GM12878 (cell line): ENCODE data around the gene UEVLD. TPM values are rescaled to one million over a fixed set of nuclear protein-coding genes. Genes with fewer than 3 reads are reported as not detected.

Experiments
- ATAC-seq: fragments of 200-7000 bp; cut with Tn5 transposase; 3 replicates; pipeline ENCODE4 v1.9.1; 2020; ENCODE audit warnings: mild to moderate bottlenecking, moderate library complexity
- BruUV-seq: library from RNA; stranded (reverse); fragments of 400-500 nt; replicated peaks from 2 replicates; lab custom pipeline; 2021; lab: Mats Ljungman, UMichigan
- CTCF ChIA-PET: fragments of 300-600 bp; sonication (Branson Sonifier 250); formaldehyde crosslinking; extraction: SDS; loops from one replicate; lab custom pipeline; 2021; ENCODE audit warnings: inconsistent platforms; lab: Yijun Ruan, JAX
- POLR2A ChIA-PET: fragments of 350-600 bp; formaldehyde crosslinking; extraction: SDS; loops from one replicate; lab custom pipeline; 2021; ENCODE audit warnings: inconsistent platforms; lab: Charles Lee
- RAD21 ChIA-PET: fragments of 300-600 bp; sonication (Branson Sonifier 250); formaldehyde crosslinking; loops from one replicate; lab custom pipeline; 2023; ENCODE audit warnings: antibody characterized with exemption; ENCODE audit not compliant: unreplicated experiment; lab: Charles Lee
- SMC1A ChIA-PET: fragments of 300-600 bp; sonication (Branson Sonifier 250); formaldehyde crosslinking; loops from one replicate; lab custom pipeline; 2023; ENCODE audit not compliant: unreplicated experiment, uncharacterized antibody; lab: Charles Lee
- DNase-seq: peaks from one replicate; pipeline ENCODE4 v3.0.0-alpha.2; 2011; ENCODE audit warnings: low read depth, low spot score
- FAIRE-seq: peaks from 3 replicates; lab custom pipeline; 2011; peaks lifted over from hg19 to GRCh38; lab: Jason Lieb, UNC
- H2AFZ ChIP-seq: 2 replicates; pipeline ENCODE4 v1.6.0; 2011; ENCODE audit warnings: low read depth, low read length, control low read depth; ENCODE audit not compliant: control insufficient read depth
- H3K27ac ChIP-seq: 2 replicates; pipeline ENCODE4 v1.5.1; 2011; ENCODE audit warnings: control low read depth; ENCODE audit not compliant: control insufficient read depth, insufficient read depth
- H3K27me3 ChIP-seq, 2 experiments: replicated peaks in 1 of 2; 2 replicates each; pipeline versions ENCODE4 v1.6.0 to v1.6.1; 2011; ENCODE audit warnings: low read length in 1 of 2; ENCODE audit not compliant: control insufficient read depth in 2 of 2, insufficient read depth in 2 of 2
- H3K36me3 ChIP-seq, 2 experiments: 2 replicates each; pipeline ENCODE4 v1.5.1; 2011; ENCODE audit warnings: low read length in 1 of 2; ENCODE audit not compliant: control insufficient read depth in 2 of 2, insufficient read depth in 2 of 2
- H3K4me1 ChIP-seq: 2 replicates; pipeline ENCODE4 v1.6.1; 2011; ENCODE audit warnings: mild to moderate bottlenecking, low read length, moderate library complexity, mixed read lengths; ENCODE audit not compliant: control insufficient read depth, insufficient read depth
- H3K4me2 ChIP-seq: 2 replicates; pipeline ENCODE4 v1.6.0; 2011; ENCODE audit warnings: control low read depth; ENCODE audit not compliant: control insufficient read depth, insufficient read depth
- H3K4me3 ChIP-seq: fragments of 200-600 bp; sonication (generic); 2 replicates; pipeline ENCODE4 v1.5.1; 2016
- H3K79me2 ChIP-seq: 2 replicates; pipeline ENCODE4 v1.6.0; 2011; ENCODE audit warnings: low read length; ENCODE audit not compliant: control insufficient read depth, insufficient read depth
- H3K9ac ChIP-seq: 2 replicates; pipeline ENCODE4 v1.8.0; 2011; ENCODE audit warnings: low read length, control low read depth, mixed read lengths; ENCODE audit not compliant: control insufficient read depth, insufficient read depth
- H3K9me3 ChIP-seq: replicated peaks from 3 replicates; pipeline ENCODE4 v1.5.1; 2011; ENCODE audit warnings: mild to moderate bottlenecking, low read length; ENCODE audit not compliant: control insufficient read depth, insufficient read depth
- H4K20me1 ChIP-seq: 2 replicates; pipeline ENCODE4 v1.6.0; 2011; ENCODE audit not compliant: control insufficient read depth, insufficient read depth
- ASH2L ChIP-seq: fragments of 300-600, 200-600 bp; sonication (generic); IDR thresholded peaks from 2 replicates; pipeline ENCODE4 v1.6.1; 2017; ENCODE audit warnings: low read depth, mild to moderate bottlenecking, borderline replicate concordance
- CHD2 ChIP-seq: IDR thresholded peaks from 2 replicates; pipeline ENCODE4 v1.6.1; 2011; ENCODE audit warnings: low read depth, low read length, improper control_type of control experiment, borderline replicate concordance
- ESRRA ChIP-seq: IDR thresholded peaks from 2 replicates; pipeline ENCODE4 v1.6.1; 2012; ENCODE audit warnings: mild to moderate bottlenecking, low read length, improper control_type of control experiment
- RBBP5 ChIP-seq: fragments of 200-600 bp; sonication (generic); conservative IDR thresholded peaks from 2 replicates; pipeline ENCODE4 v1.6.1; 2016
- RELA ChIP-seq: fragments of 450-650 bp; IDR thresholded peaks from 2 replicates; pipeline ENCODE4 v1.8.0; 2014; ENCODE audit warnings: borderline replicate concordance; ENCODE audit not compliant: partially characterized antibody
- SKIL ChIP-seq: fragments of 450-650 bp; IDR thresholded peaks from 2 replicates; pipeline ENCODE4 v1.6.1; 2017; ENCODE audit warnings: mild to moderate bottlenecking, low read depth, inconsistent platforms; ENCODE audit not compliant: poor library complexity, severe bottlenecking
- YBX1 ChIP-seq: fragments of 450-650 bp; IDR thresholded peaks from 2 replicates; pipeline ENCODE4 v1.6.1; 2016; ENCODE audit warnings: antibody characterized with exemption
- ZNF24 ChIP-seq: fragments of 450-650 bp; IDR thresholded peaks from 2 replicates; pipeline ENCODE4 v1.6.1; 2017; ENCODE audit warnings: antibody characterized with exemption, mild to moderate bottlenecking
- ZNF592 ChIP-seq: fragments of 450-650 bp; IDR thresholded peaks from 2 replicates; pipeline ENCODE4 v1.6.1; 2017; ENCODE audit warnings: mild to moderate bottlenecking, moderate library complexity
- WGBS: methylation state at CpG from one replicate; pipeline ENCODE4 v1.1.6; 2016; ENCODE audit warnings: low lambda C conversion rate; ENCODE audit not compliant: insufficient replicate concordance, insufficient coverage; ENCODE audit errors: missing lambda C conversion rate; 5-methylcytosine and 5-hydroxymethylcytosine counted together
- in situ Hi-C: fragments of 300-500 bp; cut with MboI; formaldehyde crosslinking; loops from 9 replicates; pipeline ENCODE4 v1.14.3; 2018; ENCODE audit warnings: mixed read lengths
- intact Hi-C: fragments of 100-400 bp; cut with micrococcal nuclease; formaldehyde crosslinking; loops from one replicate; pipeline ENCODE4 v1.14.2; 2022; ENCODE audit not compliant: unreplicated experiment
- polyA plus RNA-seq, 11 experiments: library from polyadenylated mRNA; depleted of rRNA in 4 of 11; unstranded in 6 of 11; stranded (reverse) in 5 of 11; fragments of >200 nt; fragmentation: Nextera tagmentation in 4 of 11; fragmentation: Illumina TruSeq in 1 of 11; extraction: Ambion mirVana in 4 of 11; extraction: Trizol in 1 of 11; gene quantifications; 1 replicate in 1 of 11; 2 replicates in 10 of 11; pipeline versions ENCODE4 v1.2.1 to v1.2.3, GENCODE V29; 2011 to 2016; ENCODE audit warnings: inconsistent platforms in 2 of 11, missing spikeins in 2 of 11, low read depth in 1 of 11
- total RNA-seq, 4 experiments: library from RNA; depleted of rRNA in 3 of 4; stranded (reverse); fragments of >200 nt in 3 of 4; fragmentation: Illumina TruSeq in 1 of 4; extraction: Trizol in 1 of 4; gene quantifications; 2 replicates each; pipeline versions ENCODE4 v1.2.1 to v1.2.3, GENCODE V29; 2013 to 2021

UEVLD gene
- total and polyA plus RNA-seq, 10 of the 15 experiments (the other 5 are each of a cell fraction or from before 2014, with no cell fraction given), result 6.5 to 16.3 (median 13.4) TPM

GRCh38 chr11:18536209-18536608 lies 52.3 kb downstream of the UEVLD start:
- no peak for DNase-seq
- Histone ChIP-seq H4K20me1 (no peaks in the 10 kb centered on the region), H3K4me2 (no peak overlapping the region), H3K27me3 (no peaks in the 10 kb centered on the region), H3K9ac (no peak overlapping the region), H3K4me1 (no peaks in the 10 kb centered on the region), H3K36me3 (peaks cover 0 to 8% of the 10 kb centered on the region in 2 experiments; a peak in 2 of 4 replicates), H3K79me2 (no peaks in the 10 kb centered on the region), H2AFZ (no peak overlapping the region), H3K9me3 (no peaks in the 10 kb centered on the region), H3K27ac (no peak overlapping the region), H3K4me3 (no peak overlapping the region)
- no peak for TF ChIP-seq ESRRA
- TF ChIP-seq ASH2L, result no peak
- TF ChIP-seq RBBP5, result no peak
- no peak for TF ChIP-seq CHD2
- no peak for TF ChIP-seq SKIL
- TF ChIP-seq RELA, result no peak
- TF ChIP-seq ZNF592, result no peak
- TF ChIP-seq ZNF24, result no peak
- TF ChIP-seq YBX1, result no peak
- 71% methylated on average over 1 of the region's 1 CpG for WGBS
- ChIA-PET CTCF (interaction anchor here (1.0 to 1.4 kb wide), 3 partner anchors 115 to 227 kb away, joined by 3 to 4 read pairs (median 3); no protein-coding TSS in a partner anchor), RAD21 (interaction anchor here (1.3 kb wide), 1 partner anchor 195 kb away, joined by 4 read pairs; no protein-coding TSS in a partner anchor), SMC1A (interaction anchor here (0.7 to 1.2 kb wide), 2 partner anchors 11 to 115 kb away, joined by 3 read pairs; no protein-coding TSS in a partner anchor), POLR2A (no interaction called here)
- ATAC-seq, result no peak
- in situ Hi-C loops, result loop anchor here (5.0 kb wide), 1 partner anchor 116 kb away; no protein-coding TSS in a partner anchor
- FAIRE-seq, result no peak
- intact Hi-C loops, result no loop called here
- BruUV-seq, result no TSS peak
